ENCODE results near the gene ARHGEF28.
A peak's percentile ranks its signal among the peaks of the same experiment; 100 is the strongest.

The ARHGEF28 gene

GRCh38 chr5:73625944-73626811, at the start of gene ARHGEF28:
Gene ARHGEF28, plus strand, starts transcription at chr5:73626196. Its CDS starts 58,656 bp downstream, at chr5:73684852.
- no peak for DNase-seq (ENCODE audit: low read depth, low spot score)

GRCh38 chr5:73582285-73583145, 43.5 kb upstream of the ARHGEF28 start:
- no peak for DNase-seq (ENCODE audit: low read depth, low spot score)

GRCh38 chr5:73587923-73588322, 38.1 kb upstream of the ARHGEF28 start:
- DNase-seq (ENCODE audit: low read depth, low spot score) = no peak

GRCh38 chr5:73591102-73591695, 34.8 kb upstream of the ARHGEF28 start:
- peak; percentile 85 for DNase-seq (ENCODE audit: low read depth, low spot score)

- DNase-seq (ENCODE audit: low read depth, low spot score) = no peak
These were observed 34.1 kb upstream of the ARHGEF28 start for GRCh38 chr5:73591698-73592501.

GRCh38 chr5:73592551-73592950, 33.4 kb upstream of the ARHGEF28 start:
- no peak for DNase-seq (ENCODE audit: low read depth, low spot score)

GRCh38 chr5:73596705-73597328, 29.2 kb upstream of the ARHGEF28 start:
- no peak for DNase-seq (ENCODE audit: low read depth, low spot score)

GRCh38 chr5:73599380-73599779, 26.6 kb upstream of the ARHGEF28 start:
- no peak for DNase-seq (ENCODE audit: low read depth, low spot score)

- no peak for DNase-seq (ENCODE audit: low read depth, low spot score)
These were observed 22.0 kb upstream of the ARHGEF28 start for GRCh38 chr5:73603998-73604397.

GRCh38 chr5:73605223-73606087, 20.5 kb upstream of the ARHGEF28 start:
- DNase-seq (ENCODE audit: low read depth, low spot score) = no peak

- DNase-seq (ENCODE audit: low read depth, low spot score) = no peak
These were observed 19.7 kb upstream of the ARHGEF28 start for GRCh38 chr5:73606206-73606753.

- no peak for DNase-seq (ENCODE audit: low read depth, low spot score)
These were observed 18.8 kb upstream of the ARHGEF28 start for GRCh38 chr5:73607228-73607627.

- DNase-seq (ENCODE audit: low read depth, low spot score) = no peak
These were observed 13.2 kb upstream of the ARHGEF28 start for GRCh38 chr5:73612799-73613198.

- DNase-seq (ENCODE audit: low read depth, low spot score) = no peak
These were observed 10.9 kb upstream of the ARHGEF28 start for GRCh38 chr5:73615085-73615484.

- no peak for DNase-seq (ENCODE audit: low read depth, low spot score)
These were observed 10.0 kb upstream of the ARHGEF28 start for GRCh38 chr5:73615947-73616346.

- no peak for DNase-seq (ENCODE audit: low read depth, low spot score)
These were observed 8.3 kb upstream of the ARHGEF28 start for GRCh38 chr5:73617510-73618279.

GRCh38 chr5:73619606-73620333, 6.2 kb upstream of the ARHGEF28 start:
- no peak for DNase-seq (ENCODE audit: low read depth, low spot score)

- DNase-seq (ENCODE audit: low read depth, low spot score) = no peak
These were observed 5.7 kb upstream of the ARHGEF28 start for GRCh38 chr5:73620334-73620687.
